Measurements from ENCODE around the gene ARHGEF10L. TPM values are rescaled to one million over a fixed set of nuclear protein-coding genes. Genes with fewer than 3 reads are reported as not detected.

ARHGEF10L gene
- total RNA-seq, 1 donor from 2014 or later = 89.8 TPM

DNA sequence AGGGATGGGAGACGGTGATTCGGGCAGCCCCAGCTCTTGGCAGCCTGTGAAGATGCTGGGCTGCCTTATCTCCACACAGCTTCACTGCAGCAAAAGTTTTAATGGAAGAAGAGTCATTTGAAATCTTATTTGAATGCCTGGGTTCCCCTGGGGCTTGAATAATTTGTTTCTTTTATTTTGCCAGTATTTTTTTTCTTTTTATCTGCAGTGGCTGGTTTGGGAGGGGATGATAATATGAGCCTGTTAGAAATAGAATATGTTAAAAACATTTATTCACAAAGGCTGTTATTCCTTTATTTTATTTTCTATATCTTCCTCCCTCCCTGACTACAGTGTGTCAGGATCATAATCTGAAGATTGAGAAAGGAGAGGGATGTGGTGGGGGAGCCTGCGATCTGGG lies 103.4 kb downstream of the ARHGEF10L start:
- Mint-ChIP-seq H3K4me3 (ENCODE audit: unreplicated experiment) (no peak overlapping the region), H3K4me1 (ENCODE audit: low read depth, unreplicated experiment) (peaks cover 25% of the 10 kb centered on the region), H3K9me3 (ENCODE audit: unreplicated experiment) (peaks cover 19% of the 10 kb centered on the region), H3K36me3 (ENCODE audit: unreplicated experiment) (no peaks in the 10 kb centered on the region), H3K27ac (ENCODE audit: unreplicated experiment) (no peak overlapping the region), H3K27me3 (ENCODE audit: unreplicated experiment) (peaks cover 16% of the 10 kb centered on the region)
- DNase-seq = no peak
- no peak for TF ChIP-seq CTCF (IDR thresholded peaks at IDR 0.05; ENCODE audit: partially characterized antibody, unreplicated experiment)

DNA sequence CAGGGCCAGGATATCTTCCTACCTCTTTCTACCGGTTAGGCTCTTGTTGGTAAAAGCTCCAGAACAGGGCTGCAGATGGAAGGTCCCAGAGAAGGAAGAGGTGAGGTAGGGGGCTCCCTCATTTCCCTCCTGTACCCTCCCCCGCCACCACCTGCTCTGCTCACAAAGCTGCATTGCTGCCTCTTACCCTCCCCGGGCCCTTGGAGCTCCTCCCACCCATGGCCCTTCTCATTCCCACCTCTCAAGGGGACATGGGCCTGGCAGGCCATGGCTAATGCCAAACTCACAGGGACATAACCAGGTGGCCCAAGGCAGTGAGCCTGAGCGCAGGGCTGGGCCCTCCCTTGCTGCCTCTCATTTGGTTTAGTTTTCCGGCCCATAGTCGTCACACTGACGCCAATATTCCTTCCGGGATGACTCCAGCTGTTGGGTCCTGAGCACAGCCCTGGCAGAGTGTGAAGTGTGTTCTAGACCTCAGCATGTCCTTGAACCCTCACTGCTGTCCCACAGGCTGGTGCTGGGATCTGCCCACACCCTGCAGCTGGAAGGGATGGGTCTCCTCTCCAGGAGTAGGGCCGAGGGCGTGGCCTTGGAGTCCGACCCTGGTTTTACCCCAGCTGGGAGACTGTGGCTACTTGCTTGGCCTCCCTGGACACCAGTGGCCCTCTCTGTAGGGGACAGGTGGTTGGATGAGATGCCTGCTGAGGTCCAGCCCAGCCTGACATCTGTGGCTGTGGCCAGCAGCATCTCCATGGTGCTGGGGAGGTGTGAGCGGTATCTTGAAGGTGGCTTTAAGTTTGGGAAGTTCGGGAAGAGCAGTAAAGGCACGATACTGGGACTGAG lies 104.6 kb downstream of the ARHGEF10L start:
- H3K36me3 Mint-ChIP-seq (ENCODE audit: unreplicated experiment) = no peaks in the 10 kb centered on the region
- TF ChIP-seq CTCF (IDR thresholded peaks at IDR 0.05; ENCODE audit: partially characterized antibody, unreplicated experiment) = no peak
- peaks cover 25% of the 10 kb centered on the region for H3K4me1 Mint-ChIP-seq (ENCODE audit: low read depth, unreplicated experiment)
- peaks cover 16% of the 10 kb centered on the region for H3K27me3 Mint-ChIP-seq (ENCODE audit: unreplicated experiment)
- peaks cover 19% of the 10 kb centered on the region for H3K9me3 Mint-ChIP-seq (ENCODE audit: unreplicated experiment)
- H3K4me3 Mint-ChIP-seq (ENCODE audit: unreplicated experiment) = peak overlapping the region; percentile 32
- H3K27ac Mint-ChIP-seq (ENCODE audit: unreplicated experiment) = peak overlapping the region; percentile 89
- no peak for DNase-seq

DNA sequence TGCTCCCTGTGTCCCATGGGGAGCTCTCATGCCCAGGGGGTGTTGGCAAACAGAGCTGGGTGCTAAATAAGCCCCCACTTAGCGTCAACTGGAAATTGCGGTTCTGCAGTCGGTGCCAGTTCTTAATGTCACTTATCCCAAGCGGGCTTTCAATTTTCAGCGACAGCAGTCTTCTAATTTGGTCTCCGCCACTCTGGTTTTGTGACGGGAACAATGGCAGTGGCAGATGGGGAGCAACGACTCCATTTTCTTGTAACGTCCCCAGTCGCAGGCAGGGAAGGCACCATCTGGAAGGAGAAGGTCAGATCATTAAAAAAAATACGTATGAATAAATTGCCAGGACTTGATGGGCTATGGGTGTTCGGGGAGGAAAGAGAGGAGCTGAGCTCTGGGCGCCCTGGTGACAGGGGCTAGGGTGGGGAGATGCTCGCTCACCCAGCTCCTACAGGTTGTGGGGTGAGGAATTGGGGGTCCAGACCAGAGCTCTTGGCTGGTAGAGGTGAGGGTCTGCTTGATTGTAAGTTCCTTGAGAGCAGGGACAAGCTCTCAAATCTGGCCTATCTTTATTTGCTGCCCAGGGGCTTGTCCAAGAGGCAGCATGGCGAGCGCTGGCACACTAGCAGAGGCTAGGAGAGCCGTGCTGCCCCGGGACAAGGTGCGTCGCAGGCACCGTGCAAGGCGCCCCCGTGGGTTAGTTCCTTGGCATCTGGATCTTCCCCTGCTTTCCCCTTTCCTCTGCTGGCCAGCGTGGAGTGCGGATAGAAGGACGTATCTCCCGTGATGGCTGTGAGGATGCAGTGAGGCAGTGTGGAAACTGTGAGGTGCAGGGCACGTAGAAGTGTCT lies 105.8 kb downstream of the ARHGEF10L start:
- peaks cover 16% of the 10 kb centered on the region for H3K27me3 Mint-ChIP-seq (ENCODE audit: unreplicated experiment)
- H3K4me1 Mint-ChIP-seq (ENCODE audit: low read depth, unreplicated experiment) = peaks cover 25% of the 10 kb centered on the region
- peak overlapping the region; percentile 89 for H3K27ac Mint-ChIP-seq (ENCODE audit: unreplicated experiment)
- no peak for DNase-seq
- TF ChIP-seq CTCF (IDR thresholded peaks at IDR 0.05; ENCODE audit: partially characterized antibody, unreplicated experiment) = no peak
- H3K36me3 Mint-ChIP-seq (ENCODE audit: unreplicated experiment) = no peaks in the 10 kb centered on the region
- peaks cover 19% of the 10 kb centered on the region for H3K9me3 Mint-ChIP-seq (ENCODE audit: unreplicated experiment)
- H3K4me3 Mint-ChIP-seq (ENCODE audit: unreplicated experiment) = peak overlapping the region; percentile 15

DNA sequence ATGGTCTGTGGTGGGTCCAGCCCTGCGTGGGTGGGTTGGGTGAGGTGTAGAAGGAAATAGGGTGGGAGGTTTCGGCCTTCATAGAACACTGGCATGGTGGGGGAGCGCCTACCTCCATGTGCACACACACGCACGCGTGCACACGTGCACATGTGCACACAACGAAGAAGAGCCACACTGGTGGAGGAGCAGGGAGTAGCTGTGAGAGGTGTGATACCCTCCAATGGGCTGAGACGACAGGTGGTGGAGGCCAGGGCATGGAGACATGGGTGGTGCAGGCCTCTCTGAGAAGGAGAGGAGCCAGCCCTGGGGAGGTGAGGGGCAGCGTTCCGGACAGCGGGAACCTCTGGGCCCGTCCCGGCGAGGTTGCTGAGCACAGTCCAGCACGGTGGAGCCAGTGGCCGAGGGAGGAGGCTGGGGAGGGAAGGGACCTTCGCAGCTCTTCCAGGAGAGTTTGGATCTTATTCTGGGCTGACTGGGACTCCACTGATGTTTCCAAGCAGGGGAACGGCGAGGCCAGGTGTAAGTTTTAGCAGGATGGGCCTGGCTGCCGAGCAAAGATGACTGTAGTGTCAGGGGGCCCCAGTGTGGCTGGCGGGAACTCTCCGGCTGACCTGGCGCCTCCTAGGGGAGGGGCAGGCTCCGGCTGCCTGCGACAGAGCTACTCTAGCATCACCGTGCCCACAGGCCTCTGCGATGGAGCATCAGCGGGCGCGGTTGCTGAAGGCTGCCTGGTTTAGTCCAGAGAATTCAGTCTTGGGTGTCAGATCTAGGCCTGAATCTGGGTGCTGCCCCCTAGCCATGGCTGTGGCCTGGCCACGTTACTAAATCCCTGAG lies 107.2 kb downstream of the ARHGEF10L start:
- Mint-ChIP-seq H3K36me3 (ENCODE audit: unreplicated experiment) (no peaks in the 10 kb centered on the region), H3K27me3 (ENCODE audit: unreplicated experiment) (peaks cover 20% of the 10 kb centered on the region), H3K27ac (ENCODE audit: unreplicated experiment) (peak overlapping the region; percentile 40), H3K9me3 (ENCODE audit: unreplicated experiment) (peaks cover 19% of the 10 kb centered on the region), H3K4me1 (ENCODE audit: low read depth, unreplicated experiment) (peaks cover 25% of the 10 kb centered on the region), H3K4me3 (ENCODE audit: unreplicated experiment) (no peak overlapping the region)
- TF ChIP-seq CTCF (IDR thresholded peaks at IDR 0.05; ENCODE audit: partially characterized antibody, unreplicated experiment) = no peak
- no peak for DNase-seq

Data from glutamatergic neuron (in vitro differentiated cells).